ENCODE results near the gene PKIB.

DNA sequence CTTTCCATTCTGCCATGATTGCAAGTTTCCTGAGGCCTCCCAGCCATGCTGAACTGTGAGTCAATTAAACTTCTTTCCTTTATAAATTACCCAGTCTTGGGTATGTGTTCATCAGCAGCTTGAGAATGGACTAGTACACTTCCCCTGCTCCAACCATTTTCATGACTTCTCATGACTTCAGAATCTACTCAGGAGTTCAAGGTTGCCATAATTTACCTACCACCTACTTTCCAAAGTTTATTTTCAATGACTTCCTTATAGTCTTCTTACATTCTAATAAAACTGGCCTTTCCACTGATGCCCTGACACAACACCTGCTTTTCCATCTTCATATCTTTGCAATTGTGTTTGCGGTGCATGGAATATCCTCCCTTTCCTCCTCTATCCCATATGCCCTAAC lies 31.2 kb upstream of the PKIB start:
- no peak for TF ChIP-seq POLR2AphosphoS5 (IDR thresholded peaks at IDR 0.05)
- TF ChIP-seq, protein P1, sequence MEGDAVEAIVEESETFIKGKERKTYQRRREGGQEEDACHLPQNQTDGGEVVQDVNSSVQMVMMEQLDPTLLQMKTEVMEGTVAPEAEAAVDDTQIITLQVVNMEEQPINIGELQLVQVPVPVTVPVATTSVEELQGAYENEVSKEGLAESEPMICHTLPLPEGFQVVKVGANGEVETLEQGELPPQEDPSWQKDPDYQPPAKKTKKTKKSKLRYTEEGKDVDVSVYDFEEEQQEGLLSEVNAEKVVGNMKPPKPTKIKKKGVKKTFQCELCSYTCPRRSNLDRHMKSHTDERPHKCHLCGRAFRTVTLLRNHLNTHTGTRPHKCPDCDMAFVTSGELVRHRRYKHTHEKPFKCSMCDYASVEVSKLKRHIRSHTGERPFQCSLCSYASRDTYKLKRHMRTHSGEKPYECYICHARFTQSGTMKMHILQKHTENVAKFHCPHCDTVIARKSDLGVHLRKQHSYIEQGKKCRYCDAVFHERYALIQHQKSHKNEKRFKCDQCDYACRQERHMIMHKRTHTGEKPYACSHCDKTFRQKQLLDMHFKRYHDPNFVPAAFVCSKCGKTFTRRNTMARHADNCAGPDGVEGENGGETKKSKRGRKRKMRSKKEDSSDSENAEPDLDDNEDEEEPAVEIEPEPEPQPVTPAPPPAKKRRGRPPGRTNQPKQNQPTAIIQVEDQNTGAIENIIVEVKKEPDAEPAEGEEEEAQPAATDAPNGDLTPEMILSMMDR (IDR thresholded peaks at IDR 0.05), result no peak

All from esophagus muscularis mucosa (tissue), 3 donors.